Activated naive CD8-positive, alpha-beta T cell (primary cell): ENCODE data around the gene RUVBL2.
"Not testable (repeated sequence)": the region's sequence is repeated elsewhere in the genome, so short reads cannot be mapped to it uniquely, and the experiment has no call there.

Source experiments
- H3K27ac Mint-ChIP-seq: one replicate; pipeline ENCODE4 v1.8.0; 2021; ENCODE audit warnings: mixed read lengths
- H3K27me3 Mint-ChIP-seq: one replicate; pipeline ENCODE4 v1.8.0; 2021; ENCODE audit warnings: mixed read lengths
- H3K36me3 Mint-ChIP-seq: one replicate; pipeline ENCODE4 v1.8.0; 2021; ENCODE audit warnings: mixed read lengths
- H3K4me1 Mint-ChIP-seq: one replicate; pipeline ENCODE4 v1.8.0; 2021; ENCODE audit warnings: low read depth, mixed read lengths
- H3K4me3 Mint-ChIP-seq: one replicate; pipeline ENCODE4 v1.8.0; 2021; ENCODE audit warnings: mild to moderate bottlenecking, mixed read lengths
- H3K9me3 Mint-ChIP-seq: one replicate; pipeline ENCODE4 v1.8.0; 2021; ENCODE audit warnings: low read depth, mixed read lengths

RUVBL2 gene

DNA sequence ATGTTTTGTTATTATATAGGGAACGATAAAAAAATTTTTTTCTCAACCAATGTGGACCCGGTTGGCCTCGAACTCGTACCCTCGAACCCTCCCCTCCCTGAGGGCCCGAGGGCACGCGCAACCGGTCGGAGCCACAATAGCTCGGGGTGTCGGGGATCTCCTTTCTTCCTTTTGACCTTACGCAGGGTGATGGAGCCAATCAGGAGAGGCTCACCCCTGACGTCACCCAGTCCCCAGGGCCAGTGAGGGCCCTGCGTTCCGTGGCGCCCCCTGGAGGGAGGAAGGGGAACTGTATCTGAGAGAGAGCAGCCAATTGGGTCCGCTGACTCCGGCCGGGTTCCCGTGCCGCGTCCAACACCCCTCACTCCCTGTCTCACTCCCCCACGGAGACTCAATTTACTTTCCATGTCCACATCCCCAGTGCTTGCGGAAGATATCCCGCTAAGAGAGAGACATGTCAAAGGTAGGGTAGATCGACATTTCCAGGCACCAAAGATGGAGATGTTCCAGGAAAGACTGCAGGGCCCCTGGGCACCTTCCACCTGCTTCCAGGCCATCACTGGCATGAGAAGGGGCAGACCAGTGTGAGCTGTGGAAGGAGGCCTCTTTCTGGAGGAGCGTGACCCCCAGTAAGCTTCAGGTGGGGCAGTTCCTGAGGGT is 38.1 kb downstream of the RUVBL2 start, which contains the start of gene CGB2:
TSS of gene CGB2 (plus strand) at position 249 of the 660 bp plus-strand sequence. CDS start at position 455, 206 bp downstream.
- not testable (repeated sequence) for H3K27ac Mint-ChIP-seq, H3K4me3 Mint-ChIP-seq, H3K27me3 Mint-ChIP-seq, H3K36me3 Mint-ChIP-seq, H3K4me1 Mint-ChIP-seq, H3K9me3 Mint-ChIP-seq

DNA sequence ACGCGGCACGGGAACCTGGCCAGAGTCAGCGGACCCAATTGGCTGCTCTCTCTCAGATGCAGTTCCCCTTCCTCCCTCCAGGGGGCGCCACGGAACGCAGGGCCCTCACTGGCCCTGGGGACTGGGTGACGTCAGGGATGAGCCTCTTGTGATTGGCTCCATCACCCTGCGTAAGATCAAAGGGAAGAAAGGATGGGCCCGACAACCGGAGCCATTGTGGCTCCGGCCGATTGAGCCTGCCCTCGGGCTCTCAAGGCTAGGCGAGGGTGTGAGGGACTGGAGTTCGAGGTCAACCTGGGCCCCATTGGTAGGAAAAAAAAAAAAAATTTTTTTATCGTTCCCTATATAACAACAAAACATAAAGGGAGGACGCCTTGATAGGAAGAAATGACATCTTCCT is 43.1 kb downstream of the RUVBL2 start, which contains the start of gene CGB1:
TSS of gene CGB1 (minus strand) at position 81 of the 400 bp plus-strand sequence. CDS start 184 bp downstream, outside the sequence.
- not testable (repeated sequence) for H3K27me3 Mint-ChIP-seq, H3K4me1 Mint-ChIP-seq, H3K27ac Mint-ChIP-seq, H3K4me3 Mint-ChIP-seq, H3K9me3 Mint-ChIP-seq, H3K36me3 Mint-ChIP-seq

DNA sequence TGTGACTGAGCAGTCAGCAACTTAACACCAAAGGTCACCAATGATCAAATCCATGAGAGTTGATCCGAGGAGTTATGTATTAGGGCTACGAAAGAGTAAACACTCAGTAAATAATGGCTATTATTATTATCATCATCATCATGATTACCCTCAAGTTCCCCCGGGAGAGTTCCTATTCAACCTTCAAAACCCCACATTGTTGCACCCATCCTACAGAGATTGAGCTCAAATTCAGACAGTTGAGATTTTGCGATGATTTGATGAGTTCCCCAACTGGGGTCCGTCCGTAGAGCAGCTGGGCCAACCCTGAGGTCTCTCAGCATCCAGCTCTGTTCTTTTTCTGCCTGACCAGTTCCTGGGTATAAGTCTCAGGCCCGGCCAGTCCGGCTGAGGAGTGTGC is 44.4 kb downstream of the RUVBL2 start:
- not testable (repeated sequence) for H3K9me3 Mint-ChIP-seq, H3K36me3 Mint-ChIP-seq, H3K27ac Mint-ChIP-seq

DNA sequence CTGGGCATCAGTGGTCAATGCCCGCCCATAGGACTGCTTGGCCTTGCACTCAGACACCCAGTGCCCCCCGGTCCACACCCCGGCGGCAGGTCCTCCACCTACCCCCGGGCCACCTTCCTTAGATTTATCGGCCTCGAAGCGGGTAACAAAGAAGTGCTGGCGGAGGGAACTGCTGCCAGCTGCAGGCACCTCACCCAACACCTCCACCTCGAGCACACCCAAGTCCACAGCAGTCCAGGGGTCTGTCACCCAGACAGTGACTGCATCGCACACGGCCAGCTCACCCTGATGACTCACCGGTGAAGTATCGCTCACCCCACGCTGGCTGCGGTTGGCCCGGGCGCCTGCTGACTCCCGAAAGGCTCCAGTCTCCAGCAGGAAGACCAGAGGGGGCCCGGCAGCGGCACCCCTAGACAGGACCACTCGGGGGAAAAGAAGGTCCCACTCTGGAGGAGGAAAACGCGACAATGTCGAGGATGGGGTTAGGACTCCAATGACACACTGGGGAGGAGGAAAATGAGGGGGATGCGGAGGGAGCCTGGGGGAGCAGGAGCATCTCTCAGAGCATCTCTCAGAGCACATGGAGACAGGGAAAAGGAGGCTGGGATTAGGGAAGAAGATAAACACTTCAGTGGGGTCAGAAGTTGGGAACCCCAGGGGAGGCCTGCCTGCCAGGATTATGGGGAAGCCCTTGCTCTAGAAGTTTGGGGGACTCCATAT is 45.0 kb downstream of the RUVBL2 start:
- not testable (repeated sequence) for H3K9me3 Mint-ChIP-seq, H3K4me1 Mint-ChIP-seq, H3K36me3 Mint-ChIP-seq, H3K4me3 Mint-ChIP-seq, H3K27ac Mint-ChIP-seq, H3K27me3 Mint-ChIP-seq

More for the DNA sequence above, 44.4 kb downstream of the RUVBL2 start:
- H3K4me3 Mint-ChIP-seq, H3K27me3 Mint-ChIP-seq, H3K4me1 Mint-ChIP-seq: not testable (repeated sequence)

DNA sequence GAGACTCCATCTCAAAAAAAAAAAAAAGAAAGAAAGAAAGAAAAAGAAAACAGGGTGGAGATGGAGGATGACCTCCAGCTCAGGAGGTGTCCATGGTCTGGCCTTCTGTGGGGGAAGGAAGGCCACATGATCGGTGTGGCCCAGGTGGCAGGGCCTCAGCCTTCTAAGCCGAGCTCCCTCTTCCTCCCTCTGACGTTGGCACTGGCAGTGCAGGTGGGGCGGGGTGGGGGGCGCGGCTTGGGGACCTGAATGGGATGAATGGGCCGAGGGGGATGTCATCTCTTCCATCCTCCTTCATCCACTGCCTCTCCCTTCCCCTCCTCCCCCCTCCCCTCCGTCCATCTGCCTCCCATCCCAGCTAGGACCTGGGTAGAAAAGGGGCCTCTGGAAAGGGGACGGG is 46.0 kb downstream of the RUVBL2 start:
- H3K27ac Mint-ChIP-seq, H3K27me3 Mint-ChIP-seq, H3K4me3 Mint-ChIP-seq, H3K4me1 Mint-ChIP-seq, H3K36me3 Mint-ChIP-seq, H3K9me3 Mint-ChIP-seq: not testable (repeated sequence)

DNA sequence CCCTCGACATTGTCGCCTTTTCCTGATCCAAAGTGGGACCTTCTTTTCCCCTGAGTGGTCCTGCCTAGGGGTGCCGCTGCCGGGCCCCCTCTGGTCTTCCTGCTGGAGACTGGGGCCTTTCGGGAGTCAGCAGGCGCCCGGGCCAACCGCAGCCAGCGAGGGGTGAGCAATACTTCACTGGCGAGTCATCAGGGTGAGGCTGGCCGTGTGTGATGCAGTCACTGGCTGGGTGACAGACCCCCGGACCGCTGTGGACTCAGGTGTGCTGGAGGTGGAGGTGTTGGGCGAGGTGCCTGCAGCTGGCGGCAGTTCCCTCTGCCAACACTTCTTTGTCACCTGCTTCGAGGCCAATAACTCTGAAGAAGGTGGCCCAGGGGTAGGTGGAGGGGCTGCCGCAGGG is 48.5 kb downstream of the RUVBL2 start:
- no peaks in the 10 kb centered on the region for H3K4me1 Mint-ChIP-seq
- H3K4me3 Mint-ChIP-seq = no peak overlapping the region
- no peak overlapping the region for H3K27ac Mint-ChIP-seq
- H3K9me3 Mint-ChIP-seq = no peaks in the 10 kb centered on the region
- no peaks in the 10 kb centered on the region for H3K36me3 Mint-ChIP-seq
- no peaks in the 10 kb centered on the region for H3K27me3 Mint-ChIP-seq

DNA sequence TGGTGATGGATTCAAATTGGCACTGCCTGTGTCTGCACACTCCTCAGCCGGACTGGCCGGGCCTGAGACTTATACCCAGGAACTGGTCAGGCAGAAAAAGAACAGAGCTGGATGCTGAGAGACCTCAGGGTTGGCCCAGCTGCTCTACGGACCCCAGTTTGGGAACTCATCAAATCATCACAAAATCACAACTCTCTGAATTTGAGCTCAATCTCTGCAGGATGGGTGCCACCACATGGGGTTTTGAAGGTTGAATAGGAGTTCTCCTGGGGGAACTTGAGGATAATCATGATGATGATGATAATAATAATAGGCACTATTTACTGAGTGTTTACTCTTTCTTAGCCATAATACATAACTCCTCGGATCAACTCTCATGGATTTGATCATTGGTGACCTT is 49.0 kb downstream of the RUVBL2 start:
- not testable (repeated sequence) for H3K27me3 Mint-ChIP-seq, H3K4me1 Mint-ChIP-seq, H3K27ac Mint-ChIP-seq, H3K36me3 Mint-ChIP-seq, H3K4me3 Mint-ChIP-seq, H3K9me3 Mint-ChIP-seq

DNA sequence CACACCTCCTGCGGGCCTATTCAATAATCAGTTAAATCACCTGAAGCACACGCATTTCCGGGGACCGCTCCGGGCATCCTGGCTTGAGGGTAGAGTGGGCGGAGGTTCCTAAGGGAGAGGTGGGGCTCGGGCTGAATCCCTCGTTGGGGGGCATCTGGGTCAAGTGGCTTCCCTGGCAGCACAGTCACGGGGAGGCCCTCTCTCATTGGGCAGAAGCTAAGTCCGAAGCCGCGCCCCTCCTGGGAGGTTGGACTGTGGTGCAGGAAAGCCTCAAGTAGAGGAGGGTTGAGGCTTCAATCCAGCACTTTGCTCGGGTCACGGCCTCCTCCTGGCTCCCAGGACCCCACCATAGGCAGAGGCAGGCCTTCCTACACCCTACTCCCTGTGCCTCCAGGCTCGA is 49.9 kb downstream of the RUVBL2 start, which contains the start of gene CGB5:
TSS of gene CGB5 (plus strand) at position 301 of the 400 bp plus-strand sequence. CDS start 362 bp downstream, outside the sequence.
- not testable (repeated sequence) for H3K27ac Mint-ChIP-seq, H3K4me3 Mint-ChIP-seq, H3K4me1 Mint-ChIP-seq, H3K9me3 Mint-ChIP-seq, H3K36me3 Mint-ChIP-seq, H3K27me3 Mint-ChIP-seq

DNA sequence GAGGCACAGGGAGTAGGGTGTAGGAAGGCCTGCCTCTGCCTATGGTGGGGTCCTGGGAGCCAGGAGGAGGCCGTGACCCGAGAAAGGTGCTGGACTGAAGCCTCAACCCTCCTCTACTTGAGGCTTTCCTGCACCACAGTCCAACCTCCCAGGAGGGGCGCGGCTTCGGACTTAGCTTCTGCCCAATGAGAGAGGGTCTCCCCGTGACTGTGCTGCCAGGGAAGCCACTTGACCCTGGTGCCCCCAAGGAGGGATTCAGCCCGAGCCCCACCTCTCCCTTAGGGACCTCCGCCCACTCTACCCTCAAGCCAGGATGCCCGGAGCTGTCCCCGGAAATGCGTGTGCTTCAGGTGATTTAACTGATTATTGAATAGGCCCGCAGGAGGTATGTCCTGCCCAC is 55.3 kb downstream of the RUVBL2 start, which contains the start of gene CGB8:
TSS of gene CGB8 (minus strand) at position 101 of the 400 bp plus-strand sequence. CDS start 372 bp downstream, outside the sequence.
- not testable (repeated sequence) for H3K4me1 Mint-ChIP-seq, H3K9me3 Mint-ChIP-seq

DNA sequence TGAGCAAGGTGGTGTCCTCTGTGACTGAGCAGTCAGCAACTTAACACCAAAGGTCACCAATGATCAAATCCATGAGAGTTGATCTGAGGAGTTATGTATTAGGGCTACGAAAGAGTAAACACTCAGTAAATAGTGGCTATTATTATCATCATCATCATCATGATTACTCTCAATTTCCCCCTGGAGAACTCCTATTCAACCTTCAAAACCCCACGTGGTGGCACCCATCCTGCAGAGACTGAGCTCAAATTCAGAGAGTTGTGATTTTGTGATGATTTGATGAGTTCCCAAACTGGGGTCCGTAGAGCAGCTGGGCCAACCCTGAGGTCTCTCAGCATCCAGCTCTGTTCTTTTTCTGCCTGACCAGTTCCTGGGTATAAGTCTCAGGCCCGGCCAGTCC is 56.1 kb downstream of the RUVBL2 start:
- not testable (repeated sequence) for H3K36me3 Mint-ChIP-seq, H3K4me1 Mint-ChIP-seq, H3K9me3 Mint-ChIP-seq, H3K27ac Mint-ChIP-seq, H3K4me3 Mint-ChIP-seq, H3K27me3 Mint-ChIP-seq

More for the DNA sequence above, 55.3 kb downstream of the RUVBL2 start, which contains the start of gene CGB8:
- not testable (repeated sequence) for H3K36me3 Mint-ChIP-seq, H3K4me3 Mint-ChIP-seq, H3K27me3 Mint-ChIP-seq, H3K27ac Mint-ChIP-seq

DNA sequence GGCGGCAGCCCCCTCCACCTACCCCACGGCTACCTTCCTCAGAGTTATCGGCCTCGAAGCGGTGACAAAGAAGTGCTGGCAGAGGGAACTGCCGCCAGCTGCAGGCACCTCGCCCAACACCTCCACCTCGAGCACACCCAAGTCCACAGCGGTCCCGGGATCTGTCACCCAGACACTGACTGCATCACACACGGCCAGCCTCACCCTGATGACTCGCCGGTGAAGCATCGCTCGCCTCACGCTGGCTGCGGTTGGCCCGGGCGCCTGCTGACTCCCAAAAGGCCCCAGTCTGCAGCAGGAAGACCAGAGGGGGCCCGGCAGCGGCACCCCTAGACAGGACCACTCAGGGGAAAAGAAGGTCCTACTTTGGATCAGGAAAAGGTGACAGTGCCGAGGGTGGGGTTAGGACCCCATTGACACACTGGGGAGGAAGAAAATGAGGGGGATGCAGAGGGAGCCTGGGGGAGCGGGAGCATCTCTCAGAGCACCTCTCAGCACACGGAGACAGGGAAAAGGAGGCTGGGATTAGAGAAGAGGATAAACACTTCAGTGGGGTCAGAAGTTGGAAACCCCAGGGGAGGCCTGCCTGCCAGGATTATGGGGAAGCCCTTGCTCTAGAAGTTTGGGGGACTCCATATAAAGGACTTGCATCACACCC is 56.8 kb downstream of the RUVBL2 start:
- not testable (repeated sequence) for H3K27ac Mint-ChIP-seq, H3K4me1 Mint-ChIP-seq, H3K36me3 Mint-ChIP-seq, H3K9me3 Mint-ChIP-seq, H3K4me3 Mint-ChIP-seq, H3K27me3 Mint-ChIP-seq

DNA sequence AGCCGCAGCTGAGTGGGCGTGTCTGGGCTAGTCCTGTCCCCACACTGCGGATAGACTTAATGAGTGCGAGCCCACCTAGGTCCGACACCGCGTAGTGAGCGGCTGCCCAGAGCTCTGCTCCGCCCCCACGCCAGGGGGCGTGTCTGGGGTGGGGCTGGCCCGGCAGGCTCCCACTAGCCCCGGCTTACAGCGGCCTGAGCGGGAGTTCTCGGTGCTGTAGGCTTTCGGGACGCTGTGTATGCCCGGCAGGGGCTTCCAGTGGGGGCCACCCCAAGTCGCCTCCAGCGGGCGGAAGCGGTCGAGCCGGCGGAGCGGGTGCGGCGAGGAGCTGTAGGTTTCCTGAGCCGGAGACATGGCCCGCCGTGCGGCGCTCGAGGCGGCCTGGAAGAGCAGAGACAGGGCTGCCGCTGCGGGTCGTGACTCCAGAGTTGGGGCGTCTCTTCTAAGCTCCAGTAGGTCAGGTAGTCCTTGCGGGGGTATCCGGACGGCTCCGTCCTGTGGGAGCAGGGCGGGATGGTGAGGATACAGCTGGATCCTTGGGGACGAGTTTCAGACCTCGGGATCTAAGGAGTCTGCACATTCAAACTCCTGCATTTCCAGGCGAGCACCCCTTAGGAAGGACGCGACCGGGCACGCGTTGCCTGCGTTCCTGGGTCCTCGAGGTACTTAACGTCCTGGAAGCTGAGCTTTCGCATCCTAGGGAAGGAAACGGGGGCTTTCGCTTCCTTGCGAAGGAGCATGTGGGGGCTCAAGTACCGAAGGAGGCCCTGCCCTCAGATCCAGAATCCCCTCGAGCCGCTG is 62.6 kb downstream of the RUVBL2 start:
- peak overlapping the region; percentile 89 for H3K4me3 Mint-ChIP-seq

DNA sequence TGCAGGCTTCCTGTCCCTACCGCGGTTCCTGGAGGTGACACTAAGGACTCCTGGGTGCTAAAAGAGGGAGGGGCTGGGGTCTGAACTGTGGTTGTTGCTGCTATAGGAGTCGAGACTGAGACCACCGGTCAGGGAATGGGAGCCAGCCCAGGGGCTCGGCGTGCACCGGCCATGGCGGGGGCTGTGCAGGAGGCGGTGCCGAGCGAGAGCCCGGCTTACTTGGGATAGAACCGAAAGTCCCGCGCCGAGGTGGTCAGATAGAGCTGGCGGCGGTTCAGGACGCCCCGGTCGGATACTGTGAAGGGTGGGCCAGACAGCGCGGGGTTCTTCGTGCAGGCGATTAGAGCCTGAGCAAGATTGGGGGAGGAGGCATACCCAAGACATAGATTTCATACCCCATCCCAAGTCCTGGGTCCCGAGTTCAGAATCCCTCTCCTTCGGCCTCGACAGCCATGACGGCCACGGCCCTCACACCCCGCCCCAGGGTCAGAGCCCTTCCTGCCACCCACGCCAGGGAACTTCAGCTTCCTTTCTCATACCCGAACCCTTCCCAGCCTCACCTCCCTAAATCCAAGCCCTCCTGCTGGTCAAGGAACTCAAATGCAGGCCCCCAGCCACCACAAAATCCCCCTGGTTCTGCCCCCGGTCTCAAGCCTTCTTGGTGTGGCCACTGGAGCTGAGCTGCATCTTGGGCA is 63.4 kb downstream of the RUVBL2 start:
- not testable (repeated sequence) for H3K27ac Mint-ChIP-seq, H3K36me3 Mint-ChIP-seq, H3K9me3 Mint-ChIP-seq
- Mint-ChIP-seq H3K4me3 (peak overlapping the region; percentile 89), H3K27me3 (peaks cover 12% of the 10 kb centered on the region), H3K4me1 (peaks cover 15% of the 10 kb centered on the region)

More for the DNA sequence above, 62.6 kb downstream of the RUVBL2 start:
- H3K27me3 Mint-ChIP-seq = peaks cover 12% of the 10 kb centered on the region
- H3K9me3 Mint-ChIP-seq = no peaks in the 10 kb centered on the region
- H3K27ac Mint-ChIP-seq = no peak overlapping the region
- no peaks in the 10 kb centered on the region for H3K36me3 Mint-ChIP-seq
- H3K4me1 Mint-ChIP-seq = peaks cover 15% of the 10 kb centered on the region

DNA sequence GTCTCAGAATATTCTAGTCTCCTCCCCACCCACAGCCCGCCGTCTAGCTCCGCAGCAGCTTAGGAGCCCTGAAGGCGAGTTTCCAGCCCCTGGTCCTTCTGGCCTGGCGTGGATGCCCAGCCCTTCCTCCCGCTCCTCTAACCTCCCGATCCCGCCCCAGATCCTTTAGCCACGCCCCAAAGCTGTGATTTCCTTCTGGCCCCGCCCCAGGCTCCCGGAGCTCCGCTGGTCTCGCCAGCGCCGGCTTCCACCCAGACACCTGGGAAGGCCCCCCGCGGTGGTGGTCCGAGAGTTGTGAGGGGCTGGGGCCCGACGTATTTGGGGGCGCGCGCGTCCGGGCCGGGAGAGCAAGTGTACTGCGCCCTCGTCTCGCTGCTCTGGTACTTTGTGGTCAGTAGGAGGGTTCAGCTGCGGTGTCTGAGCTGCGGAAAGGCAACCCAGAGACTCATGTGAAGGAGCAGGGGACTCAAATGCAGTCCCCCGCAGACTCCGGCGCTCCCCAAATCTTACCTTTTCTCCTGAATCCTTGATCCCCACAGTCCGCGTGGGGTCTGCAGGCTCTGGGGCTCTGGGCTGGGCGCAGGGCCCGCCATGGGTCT is 64.0 kb downstream of the RUVBL2 start, which contains the start of gene CGB7:
TSS of gene CGB7 (minus strand) at position 114 of the 599 bp plus-strand sequence. CDS start 2,374 bp downstream, outside the sequence.
- H3K9me3 Mint-ChIP-seq = no peaks in the 10 kb centered on the region
- H3K4me1 Mint-ChIP-seq = peaks cover 15% of the 10 kb centered on the region
- H3K36me3 Mint-ChIP-seq = no peaks in the 10 kb centered on the region
- H3K4me3 Mint-ChIP-seq = peak within 1 kb of the TSS; percentile 89
- H3K27me3 Mint-ChIP-seq = peaks cover 12% of the 10 kb centered on the region
- no peak within 1 kb of the TSS for H3K27ac Mint-ChIP-seq
